Neural progenitor cell (in vitro differentiated cells): ENCODE data around the gene SATB2.

Source experiments
- CTCF ChIP-seq: fragments of 200-600 bp; sonication (generic); IDR thresholded peaks from 2 replicates; pipeline ENCODE4 v1.5.1; 2017; ENCODE audit warnings: antibody characterized with exemption, mild to moderate bottlenecking
- EZH2phosphoT487 ChIP-seq: fragments of 200-600 bp; sonication (generic); IDR thresholded peaks from 2 replicates; pipeline ENCODE4 v1.6.1; 2017; ENCODE audit warnings: antibody characterized with exemption

DNA sequence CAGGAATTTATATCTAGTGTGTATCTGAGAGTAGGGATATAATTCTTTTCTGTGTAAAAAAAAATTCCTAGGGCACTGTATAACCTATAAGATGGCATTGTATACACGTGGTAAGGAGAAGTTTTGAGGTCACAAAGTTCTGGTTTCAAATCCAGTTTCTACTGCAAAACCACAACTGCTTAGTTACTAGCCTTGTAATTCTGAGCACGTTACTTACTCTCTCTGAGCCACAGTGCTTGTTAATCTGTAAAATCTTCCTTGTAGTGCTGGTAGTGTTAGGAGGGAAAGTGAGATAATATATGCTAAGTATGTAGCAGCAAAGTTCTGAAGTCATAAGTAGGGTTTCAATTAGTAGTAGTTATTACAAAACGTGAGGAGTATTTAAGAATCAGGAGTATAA, 175.4 kb downstream of the SATB2 start:
- TF ChIP-seq CTCF (no peak), EZH2phosphoT487 (no peak)
